MM.1S (cell line): ENCODE results near the gene RTKN.
A peak's percentile ranks its signal among the peaks of the same experiment; 100 is the strongest.

ENCODE experiments used
- DNase-seq: peaks from one replicate; pipeline ENCODE4 v3.0.0-alpha.2; 2015
- H2AFZ ChIP-seq: fragments of 300-600 bp; sonication (generic); 2 replicates; pipeline ENCODE4 v1.6.0; 2016; ENCODE audit warnings: antibody characterized with exemption, low read length
- H3F3A ChIP-seq: fragments of 300-600 bp; sonication (generic); 2 replicates; pipeline ENCODE4 v1.6.1; 2016; ENCODE audit warnings: mild to moderate bottlenecking, antibody characterized with exemption, low read length, moderate library complexity, mixed read lengths; ENCODE audit not compliant: insufficient read depth
- H3K27ac ChIP-seq: fragments of 300-600 bp; sonication (generic); 2 replicates; pipeline ENCODE4 v1.5.1; 2016; ENCODE audit warnings: mild to moderate bottlenecking, low read length
- H3K27me3 ChIP-seq: fragments of 300-600 bp; sonication (generic); replicated peaks from 2 replicates; pipeline ENCODE4 v1.6.0; 2016; ENCODE audit warnings: low read length; ENCODE audit not compliant: insufficient read depth
- H3K36me3 ChIP-seq: fragments of 300-600 bp; sonication (generic); replicated peaks from 2 replicates; pipeline ENCODE4 v1.6.1; 2016; ENCODE audit warnings: mild to moderate bottlenecking, low read length, mixed read lengths; ENCODE audit not compliant: insufficient read depth
- H3K4me1 ChIP-seq: fragments of 300-600 bp; sonication (generic); 2 replicates; pipeline ENCODE4 v1.6.1; 2016; ENCODE audit warnings: low read length, mixed read lengths
- H3K4me2 ChIP-seq: fragments of 300-600 bp; sonication (generic); 2 replicates; pipeline ENCODE4 v1.6.0; 2016; ENCODE audit warnings: low read depth, low read length
- H3K4me3 ChIP-seq: fragments of 300-600 bp; sonication (generic); 2 replicates; pipeline ENCODE4 v1.5.1; 2016; ENCODE audit warnings: low read length, mixed read lengths
- H3K79me2 ChIP-seq: fragments of 300-600 bp; sonication (generic); 2 replicates; pipeline ENCODE4 v1.6.1; 2016; ENCODE audit warnings: mixed run types, low read length, mixed read lengths
- H3K9ac ChIP-seq: fragments of 300-600 bp; sonication (generic); 2 replicates; pipeline ENCODE4 v1.6.1; 2016; ENCODE audit warnings: low read length, mixed read lengths
- H3K9me2 ChIP-seq: fragments of 300-600 bp; sonication (generic); replicated peaks from 2 replicates; pipeline ENCODE4 v1.6.1; 2016; ENCODE audit warnings: mild to moderate bottlenecking, low read length, mixed read lengths; ENCODE audit not compliant: insufficient read depth
- H3K9me3 ChIP-seq: fragments of 300-600 bp; sonication (generic); replicated peaks from 2 replicates; pipeline ENCODE4 v1.6.1; 2016; ENCODE audit warnings: mild to moderate bottlenecking, low read length, mixed read lengths; ENCODE audit not compliant: insufficient read depth
- H4K20me1 ChIP-seq: fragments of 300-600 bp; sonication (generic); 2 replicates; pipeline ENCODE4 v1.6.1; 2016; ENCODE audit warnings: mild to moderate bottlenecking, low read length, moderate library complexity, mixed read lengths; ENCODE audit not compliant: insufficient read depth
- CTCF ChIP-seq: fragments of 300-600 bp; sonication (generic); IDR thresholded peaks from 2 replicates; pipeline ENCODE4 v1.5.1; 2016; ENCODE audit warnings: antibody characterized with exemption, low read length, mixed read lengths
- EZH2 ChIP-seq: fragments of 300-600 bp; sonication (generic); optimal IDR thresholded peaks from 2 replicates; pipeline ENCODE3; 2017; ENCODE audit warnings: low read depth, mild to moderate bottlenecking, antibody characterized with exemption, low read length, mixed read lengths
- EZH2phosphoT487 ChIP-seq: fragments of 300-600 bp; sonication (generic); IDR thresholded peaks from 2 replicates; pipeline ENCODE4 v1.6.1; 2018; ENCODE audit warnings: antibody characterized with exemption, low read length

RTKN gene

GRCh38 chr2:74439373-74439772 lies 2.4 kb downstream of the RTKN start:
- Histone ChIP-seq H3K4me1 (peaks cover 5% of the 10 kb centered on the region), H3K4me3 (no peak overlapping the region)

GRCh38 chr2:74438248-74438647 lies 3.5 kb downstream of the RTKN start:
- Histone ChIP-seq H3K4me3 (no peak overlapping the region), H2AFZ (no peak overlapping the region), H3K79me2 (no peaks in the 10 kb centered on the region), H3K36me3 (no peaks in the 10 kb centered on the region), H3K9me3 (no peaks in the 10 kb centered on the region), H3K4me1 (peaks cover 5% of the 10 kb centered on the region), H3F3A (no peaks in the 10 kb centered on the region), H3K9me2 (no peaks in the 10 kb centered on the region), H3K27me3 (peaks cover 18% of the 10 kb centered on the region), H3K27ac (no peak overlapping the region), H3K4me2 (no peak overlapping the region), H3K9ac (no peak overlapping the region), H4K20me1 (no peaks in the 10 kb centered on the region)
- TF ChIP-seq EZH2 = no peak
- no peak for TF ChIP-seq CTCF
- no peak for TF ChIP-seq EZH2phosphoT487
- DNase-seq = no peak

More at GRCh38 chr2:74439373-74439772, 2.4 kb downstream of the RTKN start:
- TF ChIP-seq EZH2phosphoT487 (no peak), CTCF (no peak), EZH2 (no peak)
- Histone ChIP-seq H4K20me1 (no peaks in the 10 kb centered on the region), H3F3A (no peaks in the 10 kb centered on the region), H3K36me3 (no peaks in the 10 kb centered on the region), H3K27ac (no peak overlapping the region), H3K9ac (no peak overlapping the region), H3K4me2 (peak overlapping the region; percentile 89; the same call in 1 of the 2 replicates), H3K9me3 (no peaks in the 10 kb centered on the region), H3K79me2 (no peaks in the 10 kb centered on the region), H3K27me3 (peaks cover 23% of the 10 kb centered on the region), H2AFZ (no peak overlapping the region), H3K9me2 (no peaks in the 10 kb centered on the region)
- no peak for DNase-seq

GRCh38 chr2:74436848-74437695 lies 4.7 kb downstream of the RTKN start:
- no peaks in the 10 kb centered on the region for H3K36me3 ChIP-seq
- H3K79me2 ChIP-seq = no peaks in the 10 kb centered on the region
- H3K4me3 ChIP-seq = no peak overlapping the region
- H4K20me1 ChIP-seq = no peaks in the 10 kb centered on the region
- H3K4me1 ChIP-seq = peaks cover 5% of the 10 kb centered on the region
- H3F3A ChIP-seq = no peaks in the 10 kb centered on the region
- H3K9me3 ChIP-seq = no peaks in the 10 kb centered on the region
- no peak overlapping the region for H2AFZ ChIP-seq
- no peaks in the 10 kb centered on the region for H3K9me2 ChIP-seq
- no peak overlapping the region for H3K27ac ChIP-seq
- H3K4me2 ChIP-seq = no peak overlapping the region
- no peak overlapping the region for H3K9ac ChIP-seq
- TF ChIP-seq EZH2 (no peak), CTCF (no peak), EZH2phosphoT487 (no peak)
- no peak for DNase-seq
- peaks cover 14% of the 10 kb centered on the region for H3K27me3 ChIP-seq
